Endothelial cell of umbilical vein (primary cell): Measurements from ENCODE around the gene LRP5. TPM values are rescaled to one million over a fixed set of nuclear protein-coding genes. Genes with fewer than 3 reads are reported as not detected.

Source experiments
- BruUV-seq: library from RNA; stranded (reverse); fragments of 400-500 nt; replicated peaks from 2 replicates; lab custom pipeline; 2021; lab: Mats Ljungman, UMichigan
- CTCF ChIA-PET: fragments of 300-600, 350-600 bp; sonication (Branson Sonifier 250); formaldehyde crosslinking; loops from one replicate; lab custom pipeline; 2021; ENCODE audit warnings: antibody characterized with exemption, inconsistent platforms; lab: Charles Lee
- POLR2A ChIA-PET: fragments of 300-600, 350-600 bp; sonication (Branson Sonifier 250); formaldehyde crosslinking; loops from one replicate; lab custom pipeline; 2021; ENCODE audit warnings: antibody characterized with exemption, inconsistent platforms; lab: Charles Lee
- DNase-seq: peaks from one replicate; pipeline ENCODE4 v3.0.0-alpha.2; 2011; ENCODE audit warnings: low read depth, low spot score
- FAIRE-seq: peaks from 2 replicates; lab custom pipeline; 2011; peaks lifted over from hg19 to GRCh38; lab: Jason Lieb, UNC
- H2AFZ ChIP-seq: 2 replicates; pipeline ENCODE4 v1.6.0; 2012; ENCODE audit warnings: low read depth, low read length, control low read depth, inconsistent platforms
- H3K27ac ChIP-seq: 2 replicates; pipeline ENCODE4 v1.5.1; 2011; ENCODE audit warnings: low read depth, mild to moderate bottlenecking, control low read depth, low read length, moderate library complexity; ENCODE audit not compliant: insufficient read depth
- H3K27me3 ChIP-seq, 2 experiments: 2 replicates each; pipeline versions ENCODE4 v1.6.0 to v1.6.1; 2011; ENCODE audit warnings: low read length in 2 of 2, mixed read lengths in 1 of 2; ENCODE audit not compliant: control insufficient read depth in 2 of 2, insufficient read depth in 2 of 2
- H3K36me3 ChIP-seq, 2 experiments: 2 replicates in 1 of 2; 3 replicates in 1 of 2; pipeline ENCODE4 v1.5.1; 2011; ENCODE audit warnings: low read length in 2 of 2, mild to moderate bottlenecking in 1 of 2, moderate library complexity in 1 of 2; ENCODE audit not compliant: control insufficient read depth in 2 of 2, insufficient read depth in 2 of 2; ENCODE audit errors: extremely low read depth in 1 of 2
- H3K4me1 ChIP-seq: 3 replicates; pipeline ENCODE4 v1.5.1; 2011; ENCODE audit warnings: mild to moderate bottlenecking, low read length; ENCODE audit not compliant: control insufficient read depth, insufficient read depth; ENCODE audit errors: extremely low read depth
- H3K4me2 ChIP-seq: 2 replicates; pipeline ENCODE4 v1.6.1; 2011; ENCODE audit warnings: low read length, control low read depth, mixed read lengths; ENCODE audit not compliant: insufficient read depth
- H3K4me3 ChIP-seq, 3 experiments: fragments of 200-600 bp in 1 of 3; sonication (generic), shearing (Covaris generic) in 1 of 3; replicated peaks in 1 of 3; 2 replicates each; pipeline ENCODE4 v1.5.1; 2011 to 2016; ENCODE audit warnings: control low read depth in 3 of 3, low read length in 3 of 3, mild to moderate bottlenecking in 2 of 3, inconsistent platforms in 1 of 3, low read depth in 1 of 3, moderate library complexity in 1 of 3; ENCODE audit not compliant: insufficient read depth in 1 of 3
- H3K79me2 ChIP-seq: 2 replicates; pipeline ENCODE4 v1.6.0; 2012; ENCODE audit warnings: low read length, inconsistent platforms; ENCODE audit not compliant: control insufficient read depth, insufficient read depth
- H3K9ac ChIP-seq: replicated peaks from 2 replicates; pipeline ENCODE3; 2011; ENCODE audit warnings: low read length, control low read depth; ENCODE audit not compliant: insufficient read depth; ENCODE audit errors: extremely low read depth
- H3K9me1 ChIP-seq: replicated peaks from 3 replicates; pipeline ENCODE4 v1.6.0; 2011; ENCODE audit warnings: mild to moderate bottlenecking, low read length; ENCODE audit not compliant: control insufficient read depth, insufficient read depth; ENCODE audit errors: extremely low read depth
- H3K9me3 ChIP-seq: replicated peaks from 2 replicates; pipeline ENCODE4 v1.5.1; 2012; ENCODE audit warnings: low read length, inconsistent platforms; ENCODE audit not compliant: control insufficient read depth, insufficient read depth
- H4K20me1 ChIP-seq: replicated peaks from 2 replicates; pipeline ENCODE3; 2011; ENCODE audit warnings: mild to moderate bottlenecking, low read length; ENCODE audit not compliant: control insufficient read depth, insufficient read depth; ENCODE audit errors: extremely low read depth
- EZH2 ChIP-seq: IDR thresholded peaks from 2 replicates; pipeline ENCODE4 v1.6.1; 2012; ENCODE audit warnings: borderline replicate concordance, low read depth, mild to moderate bottlenecking, moderate library complexity, low read length, inconsistent platforms; ENCODE audit not compliant: severe bottlenecking
- FOS ChIP-seq: IDR thresholded peaks from 2 replicates; pipeline ENCODE4 v1.6.1; 2011; ENCODE audit warnings: mild to moderate bottlenecking, low read length, moderate library complexity, borderline replicate concordance; ENCODE audit not compliant: insufficient read depth
- GATA2 ChIP-seq: IDR thresholded peaks from 2 replicates; pipeline ENCODE4 v1.7.0; 2011; ENCODE audit warnings: low read depth, mild to moderate bottlenecking, moderate library complexity, mixed read lengths, low read length; ENCODE audit not compliant: insufficient read length, insufficient read depth
- JUN ChIP-seq: IDR thresholded peaks from 2 replicates; pipeline ENCODE4 v1.6.1; 2011; ENCODE audit warnings: borderline replicate concordance, low read depth; ENCODE audit not compliant: insufficient read length, insufficient read depth
- POLR2AphosphoS5 ChIP-seq: IDR thresholded peaks from 2 replicates; pipeline ENCODE4 v1.6.1; 2012; ENCODE audit warnings: low read depth, mild to moderate bottlenecking, control low read depth, low read length, moderate library complexity; ENCODE audit not compliant: insufficient read depth
- dilution Hi-C: fragments of 300-500 bp; cut with MboI; formaldehyde crosslinking; loops from one replicate; pipeline ENCODE4 v1.15.0; 2019; ENCODE audit warnings: low sequenced_read_pairs; ENCODE audit not compliant: extremely low pct_ligation_motif_present
- intact Hi-C: fragments of 100-400 bp; cut with micrococcal nuclease; formaldehyde crosslinking; loops from one replicate; pipeline ENCODE4 v1.10.0; 2022
- polyA plus RNA-seq, 4 experiments: library from polyadenylated mRNA; depleted of rRNA in 3 of 4; stranded (reverse) in 3 of 4; unstranded in 1 of 4; fragments of >200 nt; gene quantifications; 2 replicates each; pipeline versions ENCODE4 v1.2.1 to v1.2.3, GENCODE V29; 2011 to 2012; ENCODE audit warnings: missing spikeins in 1 of 4
- total RNA-seq: library from RNA; stranded (reverse); gene quantifications from 2 replicates; pipeline ENCODE4 v1.2.3, GENCODE V29; 2021
- TF ChIP-seq, protein P1 (sequence below), 2 donors: IDR thresholded peaks; 1 replicate in 1 of 2; 2 replicates in 1 of 2; pipeline ENCODE4 v1.5.1; 2011; ENCODE audit warnings: low read length in 2 of 2, mild to moderate bottlenecking in 2 of 2, moderate library complexity in 2 of 2, control low read depth in 1 of 2, inconsistent platforms in 1 of 2, low read depth in 1 of 2; ENCODE audit not compliant: insufficient read depth in 1 of 2; ENCODE audit errors: extremely low read depth in 1 of 2
- TF ChIP-seq, protein P2 (sequence below): IDR thresholded peaks from 2 replicates; pipeline ENCODE4 v1.6.1; 2011; ENCODE audit not compliant: insufficient read depth, insufficient read length

LRP5 gene
- total and polyA plus RNA-seq, 2 donors (not counting 3 experiments of a cell fraction or from before 2014, with no cell fraction given), result 35.1 to 51.8 TPM

DNA sequence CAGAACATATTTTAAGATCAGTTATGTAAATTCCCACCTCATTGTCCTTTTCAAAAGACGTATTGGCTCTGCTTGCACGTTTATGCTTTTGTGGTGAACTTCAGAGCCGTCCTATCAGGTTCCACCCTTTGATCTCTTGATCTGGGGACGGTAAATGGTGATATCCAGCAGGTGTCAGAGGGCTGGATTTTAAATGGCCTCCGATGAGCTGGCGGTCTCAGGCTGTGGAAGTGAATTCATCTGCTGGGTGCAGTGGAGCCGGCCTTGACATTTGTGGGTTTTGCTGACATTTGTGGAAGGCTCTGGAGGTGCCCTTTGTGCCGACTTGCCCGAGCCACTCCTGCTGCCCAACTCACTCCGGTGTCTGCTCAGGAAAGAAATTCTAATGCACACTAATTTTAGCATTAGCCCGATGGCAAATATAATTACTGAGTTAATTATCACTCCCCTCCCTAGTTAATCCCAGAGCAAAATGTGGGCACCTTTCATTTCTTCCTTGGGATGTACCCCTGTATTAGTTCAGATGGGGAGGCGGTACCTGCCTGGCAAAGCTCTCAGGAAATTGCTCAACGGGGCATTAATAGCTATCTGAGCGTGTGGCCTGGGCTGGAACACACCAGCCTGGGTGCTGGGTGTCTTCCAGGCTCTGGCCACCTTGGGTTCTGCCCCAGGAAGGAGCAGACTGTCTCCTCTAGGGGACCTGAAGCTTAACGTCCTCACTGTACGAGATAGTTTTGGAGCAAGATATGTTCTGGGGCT is 9.1 kb downstream of the LRP5 start:
- TF ChIP-seq, protein P1, sequence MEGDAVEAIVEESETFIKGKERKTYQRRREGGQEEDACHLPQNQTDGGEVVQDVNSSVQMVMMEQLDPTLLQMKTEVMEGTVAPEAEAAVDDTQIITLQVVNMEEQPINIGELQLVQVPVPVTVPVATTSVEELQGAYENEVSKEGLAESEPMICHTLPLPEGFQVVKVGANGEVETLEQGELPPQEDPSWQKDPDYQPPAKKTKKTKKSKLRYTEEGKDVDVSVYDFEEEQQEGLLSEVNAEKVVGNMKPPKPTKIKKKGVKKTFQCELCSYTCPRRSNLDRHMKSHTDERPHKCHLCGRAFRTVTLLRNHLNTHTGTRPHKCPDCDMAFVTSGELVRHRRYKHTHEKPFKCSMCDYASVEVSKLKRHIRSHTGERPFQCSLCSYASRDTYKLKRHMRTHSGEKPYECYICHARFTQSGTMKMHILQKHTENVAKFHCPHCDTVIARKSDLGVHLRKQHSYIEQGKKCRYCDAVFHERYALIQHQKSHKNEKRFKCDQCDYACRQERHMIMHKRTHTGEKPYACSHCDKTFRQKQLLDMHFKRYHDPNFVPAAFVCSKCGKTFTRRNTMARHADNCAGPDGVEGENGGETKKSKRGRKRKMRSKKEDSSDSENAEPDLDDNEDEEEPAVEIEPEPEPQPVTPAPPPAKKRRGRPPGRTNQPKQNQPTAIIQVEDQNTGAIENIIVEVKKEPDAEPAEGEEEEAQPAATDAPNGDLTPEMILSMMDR (IDR thresholded peaks at IDR 0.05; ENCODE audit: extremely low read depth in 1 of 2, insufficient read depth in 1 of 2, low read depth in 1 of 2, low read length in 2 of 2), result no peak
- TF ChIP-seq JUN, result no peak
- Histone ChIP-seq H3K36me3 (no peaks in the 10 kb centered on the region), H4K20me1 (no peaks in the 10 kb centered on the region), H3K27ac (no peak overlapping the region), H3K27me3 (no peaks in the 10 kb centered on the region), H2AFZ (no peak overlapping the region), H3K9me3 (no peaks in the 10 kb centered on the region), H3K79me2 (peaks cover 39% of the 10 kb centered on the region), H3K4me3 (no peak overlapping the region), H3K9ac (no peak overlapping the region), H3K9me1 (no peaks in the 10 kb centered on the region), H3K4me1 (peaks cover 3% of the 10 kb centered on the region), H3K4me2 (no peak overlapping the region)
- dilution Hi-C loops, result no loop called here
- ChIA-PET CTCF (interaction anchor here (1.5 kb wide), 1 partner anchor 63 kb away, joined by 4 read pairs; no protein-coding TSS in a partner anchor), POLR2A (no interaction called here)
- intact Hi-C loops, result no loop called here
- DNase-seq, result no peak
- no TSS peak for BruUV-seq
- no peak for FAIRE-seq

DNA sequence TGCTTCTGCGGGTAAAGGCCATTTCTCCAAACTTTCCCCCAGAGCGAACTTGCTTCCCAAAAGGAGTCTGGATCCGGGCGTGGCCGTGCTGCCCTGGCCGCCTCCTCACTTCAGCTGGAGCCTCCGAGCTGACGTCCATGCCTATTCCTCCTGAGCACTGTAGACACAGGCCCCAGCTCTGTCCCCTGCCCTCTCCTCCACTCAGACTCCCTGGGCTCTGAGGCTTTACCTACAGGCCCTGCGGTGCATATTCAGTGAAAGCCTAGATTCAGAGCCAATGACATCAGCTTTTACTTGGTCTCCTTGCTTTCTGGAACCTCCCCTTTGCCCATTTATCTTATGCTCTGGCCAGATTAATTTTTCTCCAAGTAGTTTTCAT is 9.7 kb downstream of the LRP5 start:
- ChIA-PET POLR2A (no interaction called here), CTCF (interaction anchor here (1.5 kb wide), 1 partner anchor 64 kb away, joined by 4 read pairs; no protein-coding TSS in a partner anchor)
- peaks cover 5% of the 10 kb centered on the region for H3K4me1 ChIP-seq
- intact Hi-C loops (no loop called here), dilution Hi-C loops (no loop called here)
- no peak overlapping the region for H3K4me2 ChIP-seq
- no peak overlapping the region for H3K27ac ChIP-seq
- DNase-seq, result no peak
- H3K36me3 ChIP-seq, result no peaks in the 10 kb centered on the region
- H3K27me3 ChIP-seq, result no peaks in the 10 kb centered on the region
- no peaks in the 10 kb centered on the region for H3K9me1 ChIP-seq
- FAIRE-seq, result no peak
- H3K9me3 ChIP-seq, result no peaks in the 10 kb centered on the region
- H3K79me2 ChIP-seq, result peaks cover 37% of the 10 kb centered on the region
- BruUV-seq, result no TSS peak
- no peak overlapping the region for H3K9ac ChIP-seq
- TF ChIP-seq GATA2 (no peak), FOS (no peak), POLR2AphosphoS5 (no peak), EZH2 (no peak), JUN (no peak)
- TF ChIP-seq, protein P1 (IDR thresholded peaks at IDR 0.05; ENCODE audit: extremely low read depth in 1 of 2, insufficient read depth in 1 of 2, low read depth in 1 of 2, low read length in 2 of 2), result no peak
- TF ChIP-seq, protein P2, sequence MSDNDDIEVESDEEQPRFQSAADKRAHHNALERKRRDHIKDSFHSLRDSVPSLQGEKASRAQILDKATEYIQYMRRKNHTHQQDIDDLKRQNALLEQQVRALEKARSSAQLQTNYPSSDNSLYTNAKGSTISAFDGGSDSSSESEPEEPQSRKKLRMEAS, result no peak
- no peak overlapping the region for H3K4me3 ChIP-seq
- H4K20me1 ChIP-seq, result no peaks in the 10 kb centered on the region
- no peak overlapping the region for H2AFZ ChIP-seq
